ENCODE measurements around the gene AMT.

The AMT gene

DNA sequence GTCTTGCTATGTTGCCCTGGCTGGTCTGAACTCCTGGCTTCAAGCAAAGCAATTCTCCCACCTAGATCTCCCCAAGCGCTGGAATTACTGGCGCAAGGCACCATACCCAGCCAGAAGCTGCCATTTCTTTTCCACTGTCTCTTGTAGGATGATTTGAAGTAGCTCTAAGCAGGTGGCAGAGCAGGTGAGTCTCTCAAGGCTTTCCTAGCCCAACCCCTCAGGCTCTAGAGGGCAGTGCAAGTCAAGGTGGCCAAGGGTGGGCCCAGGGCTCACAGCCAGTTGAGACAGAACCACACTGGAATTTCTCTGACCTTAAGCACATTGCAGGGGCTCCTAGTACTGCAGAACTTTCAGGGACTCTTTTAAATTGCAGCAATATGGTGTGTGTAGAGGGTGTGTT, 32.2 kb upstream of the AMT start:
- Mint-ChIP-seq H3K27ac (no peak overlapping the region), H3K27me3 (no peaks in the 10 kb centered on the region), H3K9me3 (no peaks in the 10 kb centered on the region), H3K4me1 (no peaks in the 10 kb centered on the region), H3K4me3 (no peak overlapping the region)
- DNase-seq = no peak
- peak; percentile 53 for ATAC-seq

DNA sequence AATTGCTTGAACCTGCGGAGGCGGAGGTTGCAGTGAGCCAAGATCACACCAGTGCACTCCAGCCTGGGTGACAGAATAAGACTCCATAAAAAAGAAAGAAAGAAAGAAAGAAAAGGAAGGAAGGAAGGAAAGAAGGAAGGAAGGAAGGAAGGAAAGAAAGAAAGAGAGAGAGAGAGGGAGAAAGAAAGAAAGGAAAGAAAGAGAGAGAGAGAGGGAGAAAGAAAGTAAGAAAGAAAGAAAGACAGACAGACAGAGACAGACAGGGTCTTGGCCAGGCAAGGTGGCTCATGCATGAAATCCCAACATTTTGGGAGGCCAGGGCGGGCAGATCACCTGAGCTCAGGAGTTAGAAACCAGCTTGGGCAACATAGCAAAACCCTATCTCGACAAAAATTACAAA, 31.3 kb upstream of the AMT start:
- DNase-seq = no peak
- H3K27ac Mint-ChIP-seq = no peak overlapping the region
- H3K4me3 Mint-ChIP-seq = no peak overlapping the region
- no peaks in the 10 kb centered on the region for H3K9me3 Mint-ChIP-seq
- no peaks in the 10 kb centered on the region for H3K27me3 Mint-ChIP-seq
- ATAC-seq = no peak
- peaks cover 4% of the 10 kb centered on the region for H3K4me1 Mint-ChIP-seq

DNA sequence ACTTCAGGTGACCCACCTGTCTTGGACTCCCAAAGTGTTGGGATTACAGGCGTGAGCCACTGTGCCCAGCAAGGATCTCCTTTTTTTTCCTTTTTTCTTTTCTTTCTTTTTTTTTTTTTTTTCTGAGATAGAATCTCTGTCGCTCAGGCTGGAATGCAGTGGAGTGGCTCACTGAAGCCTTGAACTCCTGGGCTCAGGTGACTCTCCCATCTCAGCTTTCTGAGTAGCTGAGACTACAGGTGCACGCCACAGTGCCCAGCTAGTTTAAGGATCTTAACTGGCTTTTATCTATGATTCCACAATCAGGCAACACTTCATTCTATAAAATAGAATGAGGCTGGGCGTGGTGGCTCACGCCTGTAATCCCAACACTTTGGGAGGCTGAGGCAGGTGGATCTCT, 23.1 kb upstream of the AMT start:
- ATAC-seq (no peak), DNase-seq (no peak)
- no peak overlapping the region for H3K27ac Mint-ChIP-seq
- H3K9me3 Mint-ChIP-seq = no peaks in the 10 kb centered on the region
- H3K4me1 Mint-ChIP-seq = peaks cover 18% of the 10 kb centered on the region
- H3K4me3 Mint-ChIP-seq = no peak overlapping the region
- no peaks in the 10 kb centered on the region for H3K27me3 Mint-ChIP-seq

DNA sequence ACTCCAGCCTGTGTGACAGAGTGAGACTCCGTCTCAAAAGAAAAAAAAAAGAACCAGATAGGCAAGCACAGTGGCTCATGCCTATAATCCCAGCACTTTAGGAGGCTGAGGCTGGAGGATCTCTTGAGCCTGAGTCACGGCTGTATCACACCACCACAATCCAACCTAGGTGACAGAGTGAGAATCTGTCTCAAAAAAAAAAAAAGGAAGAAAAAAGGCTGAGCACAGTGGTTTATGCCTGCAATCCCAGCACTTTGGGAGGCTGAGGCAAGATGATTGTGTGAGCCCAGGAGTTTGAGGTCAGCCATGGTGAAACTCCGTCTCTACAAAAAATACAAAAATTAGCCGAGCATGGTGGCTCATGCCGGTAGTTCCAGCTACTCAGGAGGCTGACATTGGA, 12.5 kb upstream of the AMT start:
- DNase-seq (no peak), ATAC-seq (no peak)
- H3K27me3 Mint-ChIP-seq = no peaks in the 10 kb centered on the region
- no peaks in the 10 kb centered on the region for H3K9me3 Mint-ChIP-seq
- no peaks in the 10 kb centered on the region for H3K4me1 Mint-ChIP-seq
- no peak overlapping the region for H3K27ac Mint-ChIP-seq
- H3K4me3 Mint-ChIP-seq = no peak overlapping the region

DNA sequence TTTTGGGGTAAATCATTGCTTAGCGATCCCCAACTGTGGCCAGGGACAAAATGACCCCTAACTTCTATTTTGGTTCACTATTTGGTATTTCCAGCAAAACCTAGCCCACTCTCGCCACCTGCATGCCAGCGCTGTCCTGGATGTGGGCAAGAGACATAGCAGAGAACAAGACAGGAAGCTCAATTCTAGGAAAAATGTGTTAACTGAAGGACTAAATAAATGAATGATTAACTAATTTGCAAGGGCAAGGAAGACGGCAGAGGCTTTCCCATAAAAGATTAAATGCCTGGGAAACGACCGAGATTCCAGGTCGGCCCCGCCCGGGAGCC, 6.4 kb upstream of the AMT start:
- no peak for DNase-seq
- Mint-ChIP-seq H3K9me3 (no peaks in the 10 kb centered on the region), H3K4me3 (peak overlapping the region; percentile 88 to 96), H3K4me1 (peaks cover 26% of the 10 kb centered on the region), H3K27ac (peak overlapping the region; percentile 98 to 99), H3K27me3 (no peaks in the 10 kb centered on the region)
- peak; percentile 14 for ATAC-seq

DNA sequence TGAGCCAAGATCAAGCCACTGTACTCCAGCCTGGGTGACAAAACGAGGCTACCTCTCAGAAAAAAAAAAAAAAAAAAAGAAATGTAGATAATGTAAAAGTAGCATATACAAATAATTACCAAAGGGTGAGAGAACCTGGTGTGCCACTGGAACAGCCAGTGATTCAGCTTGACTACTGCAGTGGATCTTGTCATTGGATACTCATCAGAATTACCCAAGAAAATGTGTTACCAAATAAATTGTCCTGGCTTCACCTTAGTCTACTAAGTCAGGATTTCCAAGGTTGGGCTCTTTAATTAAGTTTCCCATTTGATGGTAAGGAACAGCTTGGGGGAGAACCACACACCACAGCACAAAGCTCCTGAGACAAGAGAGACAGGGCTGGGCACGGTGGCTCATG, 5.3 kb upstream of the AMT start:
- H3K27me3 Mint-ChIP-seq = no peaks in the 10 kb centered on the region
- peak overlapping the region; percentile 88 to 96 for H3K4me3 Mint-ChIP-seq
- DNase-seq = no peak
- ATAC-seq = no peak
- H3K27ac Mint-ChIP-seq = peak overlapping the region in 1 of 2 donors; percentile 19
- no peaks in the 10 kb centered on the region for H3K9me3 Mint-ChIP-seq
- H3K4me1 Mint-ChIP-seq = peaks cover 32% of the 10 kb centered on the region

DNA sequence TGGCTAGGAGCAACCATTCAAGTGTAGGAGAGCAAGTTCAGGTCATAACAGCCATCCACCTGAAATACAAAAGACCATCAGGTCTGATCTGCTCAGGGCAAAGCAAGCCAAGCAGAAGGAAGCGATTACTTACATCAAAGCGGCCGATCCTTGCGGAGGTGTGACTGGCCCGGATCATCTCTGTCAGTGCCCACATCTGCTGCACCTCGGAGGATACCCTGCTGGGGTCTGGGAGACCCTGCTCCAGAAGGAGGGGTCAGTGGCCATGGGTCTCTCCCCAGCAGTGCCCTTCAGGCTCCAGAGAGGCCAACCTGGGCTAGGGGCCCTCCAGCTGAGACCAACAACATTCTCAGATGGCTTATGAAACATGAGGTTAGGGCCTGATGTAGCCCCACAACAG, 2.5 kb upstream of the AMT start:
- Mint-ChIP-seq H3K4me1 (peaks cover 59% of the 10 kb centered on the region), H3K4me3 (no peak overlapping the region), H3K27ac (no peak overlapping the region), H3K9me3 (no peaks in the 10 kb centered on the region), H3K27me3 (no peaks in the 10 kb centered on the region)
- ATAC-seq (no peak), DNase-seq (no peak)

DNA sequence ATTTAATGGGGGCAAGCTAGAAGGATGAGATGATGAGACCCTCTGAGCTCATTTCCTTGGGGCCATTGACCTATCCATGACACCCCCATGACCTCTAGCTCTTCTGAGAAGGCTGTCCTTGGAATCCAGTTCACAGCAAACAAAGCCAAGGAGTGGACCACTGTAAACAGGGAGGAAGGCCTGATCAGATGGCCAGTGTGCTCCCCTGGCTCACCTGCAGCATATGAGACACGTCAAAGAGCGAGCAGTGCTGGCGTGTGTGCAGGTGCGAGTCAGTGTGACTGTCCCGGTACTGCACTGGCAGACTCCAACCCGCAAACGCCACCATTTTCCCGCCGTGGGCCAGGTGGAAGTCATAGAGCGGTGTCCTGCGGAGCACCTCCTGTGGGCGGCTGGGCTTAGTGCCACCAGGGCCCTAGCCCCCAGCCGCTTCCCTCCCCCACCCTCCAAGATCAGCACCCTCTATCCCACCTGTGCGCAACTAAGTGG, 339 bp downstream of the AMT start:
- no peak for DNase-seq
- no peak for ATAC-seq
- Mint-ChIP-seq H3K4me1 (peaks cover 71% of the 10 kb centered on the region), H3K27me3 (no peaks in the 10 kb centered on the region), H3K9me3 (no peaks in the 10 kb centered on the region), H3K4me3 (peak overlapping the region in 1 of 2 donors; percentile 68), H3K27ac (no peak overlapping the region)

DNA sequence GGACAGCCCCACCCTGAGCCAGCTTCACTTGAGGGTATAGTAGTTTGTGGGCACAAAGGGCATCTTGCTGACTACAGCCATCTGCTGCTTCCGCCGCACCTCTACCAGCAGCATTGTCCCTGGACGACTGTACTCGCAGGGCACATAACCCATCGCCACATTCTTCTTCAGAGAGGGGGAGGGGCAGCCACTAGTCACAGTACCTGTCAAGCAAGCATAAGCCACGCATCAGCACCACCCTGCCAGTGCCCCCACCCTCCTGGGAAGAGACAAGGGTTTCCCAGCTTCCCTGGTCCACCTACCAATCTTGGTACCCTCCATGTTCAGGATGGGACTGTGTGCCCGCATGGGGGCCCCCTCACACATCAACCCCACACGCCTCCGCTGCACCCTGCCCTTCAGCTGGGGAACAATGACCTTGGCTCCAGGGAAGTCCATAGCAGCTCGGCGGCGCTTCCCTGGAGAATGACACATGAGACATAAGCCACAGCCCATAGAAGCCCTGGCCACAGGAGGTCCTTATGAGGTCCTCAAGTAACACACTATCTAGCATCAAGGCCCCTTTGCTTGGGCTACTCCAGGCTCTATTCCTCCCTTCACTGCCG, 4.7 kb downstream of the AMT start:
- Mint-ChIP-seq H3K9me3 (no peaks in the 10 kb centered on the region), H3K27me3 (no peaks in the 10 kb centered on the region), H3K4me3 (peak overlapping the region in 1 of 2 donors; percentile 39), H3K27ac (peak overlapping the region in 1 of 2 donors; percentile 31), H3K4me1 (peaks cover 96% of the 10 kb centered on the region)
- DNase-seq = no peak
- no peak for ATAC-seq

DNA sequence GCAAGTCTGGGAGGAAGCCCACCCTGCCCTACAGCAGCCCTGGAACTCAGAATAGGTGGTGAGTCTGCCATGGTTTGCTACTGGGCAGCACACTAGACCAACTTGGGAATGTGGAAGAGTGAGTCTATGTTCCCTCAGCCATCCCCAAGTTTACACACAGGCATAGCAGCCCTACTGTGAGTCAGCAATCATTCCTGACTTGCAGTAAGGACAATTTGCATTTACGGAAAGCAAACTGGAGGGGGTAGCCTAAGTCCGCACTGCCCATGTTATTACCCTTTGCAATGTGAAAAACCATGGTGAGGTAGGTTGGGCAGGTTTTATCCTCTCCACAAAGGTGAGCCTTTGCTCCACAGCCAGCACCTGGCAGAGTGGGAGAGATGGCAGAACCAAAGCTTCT, 5.4 kb downstream of the AMT start:
- peak overlapping the region; percentile 90 to 96 for H3K27ac Mint-ChIP-seq
- peaks cover 90% of the 10 kb centered on the region for H3K4me1 Mint-ChIP-seq
- H3K27me3 Mint-ChIP-seq = no peaks in the 10 kb centered on the region
- peak overlapping the region; percentile 64 to 73 for H3K4me3 Mint-ChIP-seq
- H3K9me3 Mint-ChIP-seq = no peaks in the 10 kb centered on the region
- DNase-seq (no peak), ATAC-seq (no peak)

DNA sequence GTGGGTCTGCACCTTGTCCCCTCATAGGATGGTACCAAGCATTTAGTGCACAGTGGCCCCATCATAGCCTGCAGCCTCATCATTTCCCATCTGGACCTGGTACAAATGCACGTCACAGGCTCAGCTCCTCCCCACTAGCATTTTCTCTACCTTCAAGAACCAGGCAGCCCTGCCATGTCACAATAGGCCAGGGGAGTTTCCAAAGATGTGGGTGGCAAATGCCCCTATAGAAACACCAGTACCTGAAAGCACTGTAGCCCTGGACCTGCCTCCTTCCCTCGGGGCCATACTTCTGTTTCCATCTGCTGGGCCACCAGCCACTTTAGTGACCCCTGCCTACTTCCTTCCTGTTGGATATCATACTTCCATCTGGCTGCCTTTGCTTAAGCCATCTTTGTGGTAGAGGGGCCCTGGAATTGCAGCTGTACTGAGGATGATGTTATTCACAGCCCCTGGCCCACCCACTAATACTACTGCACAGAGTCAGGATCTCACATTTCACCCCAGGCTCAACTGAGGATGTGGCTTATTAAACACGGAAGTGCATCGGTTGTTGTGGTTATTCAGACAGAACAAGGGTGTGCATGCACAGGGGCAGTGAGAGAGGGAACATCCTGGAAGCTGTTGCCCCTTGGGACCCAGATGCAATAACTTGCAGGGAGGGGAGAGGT, 6.2 kb downstream of the AMT start:
- no peaks in the 10 kb centered on the region for H3K9me3 Mint-ChIP-seq
- peak; percentile 72 for ATAC-seq

DNA sequence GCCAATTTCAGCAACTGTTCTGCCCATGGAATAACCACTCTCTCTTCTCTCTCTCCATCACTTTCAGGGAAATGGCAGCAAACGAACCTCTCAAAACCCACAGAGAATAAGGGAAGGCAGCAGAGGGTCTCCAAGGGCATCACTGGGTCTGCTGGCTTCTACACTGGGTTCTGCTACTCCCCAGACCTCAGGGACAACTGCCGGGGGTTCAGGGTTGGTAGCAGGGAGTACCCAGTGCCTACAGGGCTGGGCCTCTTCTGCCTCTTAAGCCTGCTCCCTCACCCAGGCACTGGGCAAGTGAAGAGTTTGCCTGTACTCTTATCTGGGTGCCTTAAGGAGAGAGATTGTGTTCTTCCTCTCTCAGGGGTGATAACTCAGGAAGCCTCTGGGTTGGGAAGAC, 7.5 kb downstream of the AMT start:
- DNase-seq (no peak), ATAC-seq (no peak)
- Mint-ChIP-seq H3K27ac (peak overlapping the region in 1 of 2 donors; percentile 83), H3K9me3 (no peaks in the 10 kb centered on the region), H3K4me3 (peak overlapping the region in 1 of 2 donors; percentile 21), H3K4me1 (peaks cover 76% of the 10 kb centered on the region), H3K27me3 (no peaks in the 10 kb centered on the region)

More for the DNA sequence above, 6.2 kb downstream of the AMT start:
- Mint-ChIP-seq H3K27me3 (no peaks in the 10 kb centered on the region), H3K4me1 (peaks cover 82% of the 10 kb centered on the region), H3K27ac (peak overlapping the region; percentile 90 to 96), H3K4me3 (peak overlapping the region; percentile 64 to 73)
- peak; percentile 82 to 90 for DNase-seq

DNA sequence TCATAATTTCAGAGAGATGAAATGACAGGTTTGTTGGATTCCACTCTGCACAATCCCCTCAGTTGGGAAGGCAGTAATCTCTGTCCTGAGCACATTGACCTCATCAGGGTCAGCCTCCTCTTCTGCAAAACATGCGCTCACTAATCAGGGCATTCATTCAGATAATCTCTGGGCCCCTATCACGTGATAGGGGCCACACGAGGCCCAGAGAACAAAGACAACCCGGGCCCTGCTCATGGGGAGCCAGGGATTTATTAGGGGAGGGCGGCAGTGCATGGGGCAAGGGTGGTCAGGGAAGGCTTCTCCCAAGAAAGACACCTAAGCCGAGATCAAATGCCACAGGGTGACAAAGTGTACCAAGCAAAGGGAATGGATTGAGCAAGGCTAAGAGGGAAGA, 8.9 kb downstream of the AMT start:
- Mint-ChIP-seq H3K27me3 (no peaks in the 10 kb centered on the region), H3K9me3 (no peaks in the 10 kb centered on the region), H3K4me1 (peaks cover 77% of the 10 kb centered on the region), H3K4me3 (peak overlapping the region; percentile 88 to 94), H3K27ac (peak overlapping the region; percentile 86 to 96)
- DNase-seq (no peak), ATAC-seq (no peak)

DNA sequence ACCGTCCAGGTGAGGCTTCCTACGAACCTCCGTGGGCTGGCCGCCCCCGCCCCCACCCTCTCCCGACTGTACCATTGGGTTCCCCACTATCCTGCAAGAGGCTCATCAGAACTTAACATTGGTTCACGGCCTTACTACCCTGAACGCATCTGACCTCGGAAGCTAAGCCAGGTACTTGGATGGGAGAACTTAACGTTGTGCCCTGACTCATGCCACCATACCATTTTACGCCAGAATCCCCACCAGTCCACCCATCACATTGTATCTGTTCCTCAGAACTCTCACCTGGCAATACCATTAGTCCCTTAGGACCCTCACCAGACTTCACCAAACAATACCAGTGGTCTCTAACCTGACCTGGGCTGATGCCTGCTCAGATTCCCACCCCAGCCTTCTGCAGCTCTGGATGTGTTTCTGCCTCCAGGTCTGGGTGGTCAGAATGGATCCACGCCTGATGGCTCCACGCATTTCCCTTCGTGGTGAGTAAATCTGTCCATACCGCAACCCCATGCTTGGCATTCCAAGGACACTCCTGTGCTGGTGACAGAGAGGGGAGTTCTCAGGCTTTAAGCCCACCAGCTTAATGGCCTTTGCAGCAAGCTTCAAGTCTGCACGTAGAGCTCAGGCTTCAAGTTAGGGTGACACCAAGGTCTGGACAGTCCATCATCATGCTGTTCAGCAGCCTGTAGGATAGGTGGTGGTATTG, 9.5 kb downstream of the AMT start:
- Mint-ChIP-seq H3K4me1 (peaks cover 75% of the 10 kb centered on the region), H3K9me3 (no peaks in the 10 kb centered on the region), H3K4me3 (peak overlapping the region; percentile 88 to 94), H3K27ac (peak overlapping the region; percentile 96 to 97), H3K27me3 (no peaks in the 10 kb centered on the region)
- DNase-seq (no peak), ATAC-seq (no peak)

DNA sequence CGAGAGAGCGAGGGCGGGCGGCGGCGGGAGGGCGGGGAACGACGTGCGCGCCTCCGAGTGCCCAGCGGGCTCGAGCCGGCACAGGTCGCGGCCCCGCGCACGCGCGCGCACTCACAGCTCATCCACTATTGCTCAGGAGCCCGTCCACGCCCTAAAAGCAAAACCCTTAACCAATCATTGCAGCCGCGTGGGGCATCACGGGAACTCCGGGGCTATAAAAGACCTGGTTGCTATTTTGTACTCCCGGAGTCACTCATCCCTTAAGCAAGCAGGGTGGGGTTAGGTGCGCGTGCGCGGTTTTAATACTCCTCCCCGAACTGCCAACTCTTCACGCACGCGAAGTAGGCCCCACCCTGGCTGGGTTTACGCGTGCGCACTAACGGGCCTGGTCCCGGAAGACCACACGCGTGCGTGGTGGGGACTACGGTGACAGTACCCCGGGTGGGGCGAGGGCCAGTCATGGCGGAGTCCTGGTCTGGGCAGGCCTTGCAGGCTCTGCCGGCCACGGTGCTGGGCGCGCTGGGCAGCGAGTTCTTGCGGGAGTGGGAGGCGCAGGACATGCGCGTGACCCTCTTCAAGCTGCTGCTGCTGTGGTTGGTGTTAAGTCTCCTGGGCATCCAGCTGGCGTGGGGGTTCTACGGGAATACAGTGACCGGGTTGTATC, 10.2 kb downstream of the AMT start, which contains the start of the genes RHOA and TCTA:
Gene RHOA, minus strand, starts transcription at position 9 of the 664 bp plus-strand sequence. CDS start 36,387 bp downstream, outside the sequence.
Gene TCTA, plus strand, starts transcription at position 456 of the 664 bp plus-strand sequence. Its CDS starts 4 bp downstream, at position 460.
- no peaks in the 10 kb centered on the region for H3K9me3 Mint-ChIP-seq
- H3K27ac Mint-ChIP-seq = peak within 1 kb of the TSS; percentile 97
- ATAC-seq (peak; percentile 81), DNase-seq (peak; percentile 98 to 99)
- H3K4me1 Mint-ChIP-seq = peaks cover 75% of the 10 kb centered on the region
- no peaks in the 10 kb centered on the region for H3K27me3 Mint-ChIP-seq
- H3K4me3 Mint-ChIP-seq = peak within 1 kb of the TSS; percentile 88 to 94
